WERI-Rb-1 (cell line): ENCODE results near the gene CACNG6.

ENCODE experiments used
- DNase-seq: peaks from one replicate; pipeline ENCODE4 v3.0.0-alpha.2; 2020
- H3K27ac ChIP-seq: fragments of 250-450 bp; sonication (Bioruptor Pico); 2 replicates; pipeline ENCODE4 v1.5.1; 2020; ENCODE audit warnings: mild to moderate bottlenecking, moderate library complexity
- H3K27me3 ChIP-seq: fragments of 250-450 bp; sonication (Bioruptor Pico); 2 replicates; pipeline ENCODE4 v1.5.1; 2021; ENCODE audit warnings: mild to moderate bottlenecking, low read depth, moderate library complexity; ENCODE audit not compliant: insufficient read depth, severe bottlenecking
- H3K36me3 ChIP-seq: fragments of 250-450 bp; sonication (Bioruptor Pico); 2 replicates; pipeline ENCODE4 v1.5.1; 2020; ENCODE audit warnings: mild to moderate bottlenecking, moderate library complexity
- H3K4me3 ChIP-seq: 2 replicates; pipeline ENCODE4 v1.5.1; 2011; ENCODE audit warnings: low read depth, mild to moderate bottlenecking, control low read depth, low read length
- H3K9me3 ChIP-seq: fragments of 250-450 bp; sonication (Bioruptor Pico); 2 replicates; pipeline ENCODE4 v1.5.1; 2021; ENCODE audit warnings: mild to moderate bottlenecking, moderate library complexity; ENCODE audit not compliant: severe bottlenecking
- CTCF ChIP-seq: IDR thresholded peaks from 2 replicates; pipeline ENCODE4 v1.5.1; 2011; ENCODE audit warnings: low read depth, mild to moderate bottlenecking, control low read depth, inconsistent platforms, low read length

Gene CACNG6

GRCh38 chr19:53961523-53962356 is 29.7 kb upstream of the CACNG6 start:
- Histone ChIP-seq H3K4me3 (no peak overlapping the region), H3K27ac (no peak overlapping the region), H3K9me3 (peaks cover 3% of the 10 kb centered on the region), H3K36me3 (no peaks in the 10 kb centered on the region), H3K27me3 (peaks cover 80% of the 10 kb centered on the region)
- DNase-seq = no peak
- no peak for TF ChIP-seq CTCF

- DNase-seq = no peak
- H3K27ac ChIP-seq = no peak within 1 kb of the TSS
- TF ChIP-seq CTCF = no peak
- no peaks in the 10 kb centered on the region for H3K9me3 ChIP-seq
- no peaks in the 10 kb centered on the region for H3K36me3 ChIP-seq
- H3K27me3 ChIP-seq = peaks cover 80% of the 10 kb centered on the region
- H3K4me3 ChIP-seq = no peak within 1 kb of the TSS
Measured at GRCh38 chr19:53962887-53963431, 28.5 kb upstream of the CACNG6 start, which contains the start of gene CACNG8. Gene CACNG8 (plus strand): TSS chr19:53962937.

GRCh38 chr19:53965091-53965490 is 26.3 kb upstream of the CACNG6 start:
- DNase-seq = no peak
- H3K4me3 ChIP-seq = no peak overlapping the region
- no peak for TF ChIP-seq CTCF
- H3K36me3 ChIP-seq = no peaks in the 10 kb centered on the region
- no peak overlapping the region for H3K27ac ChIP-seq
- no peaks in the 10 kb centered on the region for H3K9me3 ChIP-seq
- H3K27me3 ChIP-seq = peaks cover 73% of the 10 kb centered on the region

GRCh38 chr19:53966931-53967330 is 24.5 kb upstream of the CACNG6 start:
- Histone ChIP-seq H3K27ac (no peak overlapping the region), H3K4me3 (no peak overlapping the region), H3K9me3 (no peaks in the 10 kb centered on the region), H3K27me3 (peaks cover 61% of the 10 kb centered on the region), H3K36me3 (no peaks in the 10 kb centered on the region)
- no peak for DNase-seq
- TF ChIP-seq CTCF = no peak

- TF ChIP-seq CTCF = no peak
- H3K36me3 ChIP-seq = no peaks in the 10 kb centered on the region
- H3K4me3 ChIP-seq = no peak overlapping the region
- peaks cover 63% of the 10 kb centered on the region for H3K27me3 ChIP-seq
- no peak overlapping the region for H3K27ac ChIP-seq
- H3K9me3 ChIP-seq = no peaks in the 10 kb centered on the region
- no peak for DNase-seq
Measured at GRCh38 chr19:53969366-53969765, 22.1 kb upstream of the CACNG6 start.
